HG02763 (cell line): ENCODE results near the gene TP53RK.

Experiments used
- ATAC-seq: cut with Tn5 transposase; IDR thresholded peaks from one replicate; pipeline ENCODE4 v1.9.1; 2021; ENCODE audit warnings: mild to moderate bottlenecking, moderate library complexity; ENCODE audit not compliant: unreplicated experiment

The TP53RK gene

DNA sequence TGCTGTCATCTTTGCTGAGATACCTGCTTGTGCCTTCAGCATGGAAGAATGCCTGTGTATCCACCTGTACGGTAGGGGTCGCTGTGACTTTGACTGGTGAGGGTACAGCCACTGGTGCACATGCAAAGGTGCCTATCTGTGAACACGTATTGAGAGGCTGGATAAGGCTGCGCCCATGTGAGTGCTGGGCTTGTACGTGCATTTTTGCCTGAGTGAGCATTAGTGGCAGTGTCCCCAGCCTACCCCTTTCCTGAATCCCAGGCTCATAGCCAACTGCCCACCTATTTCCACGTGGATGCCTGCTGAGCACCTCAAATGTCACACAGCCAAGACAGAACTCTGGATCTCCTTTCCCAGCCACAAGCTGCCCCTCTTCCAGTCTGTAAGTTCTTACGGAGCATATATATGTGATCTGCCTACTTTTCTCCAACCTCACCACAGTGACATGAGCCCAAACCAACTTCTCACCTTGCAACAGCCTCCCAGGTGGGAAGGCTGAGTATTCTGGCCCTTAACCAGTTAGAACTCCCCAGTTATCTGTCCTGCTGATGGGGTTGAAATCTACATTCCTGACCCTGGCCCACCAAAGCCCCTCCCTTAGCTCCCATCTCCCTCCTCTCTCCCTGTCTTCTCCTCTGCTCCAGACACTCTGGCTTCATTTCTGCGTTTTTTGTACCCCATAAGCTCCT, 19.1 kb upstream of the TP53RK start:
- ATAC-seq: no peak

DNA sequence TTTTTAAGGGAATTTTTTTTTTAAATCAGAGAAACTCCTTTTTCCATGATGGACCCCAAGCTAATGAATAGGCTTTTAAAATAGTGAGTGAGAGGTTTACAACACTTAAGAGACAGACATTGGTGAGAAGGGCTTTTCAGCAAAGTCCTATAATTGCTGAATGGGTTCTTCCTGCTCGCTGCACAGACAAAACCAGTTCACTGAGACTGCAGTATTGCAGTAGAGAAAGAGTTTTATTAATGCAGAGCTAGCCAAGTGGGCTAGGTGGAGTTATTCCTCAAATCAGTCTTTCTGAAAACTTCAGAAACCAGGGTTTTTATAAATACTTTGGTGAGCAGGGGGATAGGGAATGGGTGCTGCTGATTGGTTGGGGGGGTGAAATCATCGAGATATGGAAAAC, 17.0 kb upstream of the TP53RK start:
- no peak for ATAC-seq

DNA sequence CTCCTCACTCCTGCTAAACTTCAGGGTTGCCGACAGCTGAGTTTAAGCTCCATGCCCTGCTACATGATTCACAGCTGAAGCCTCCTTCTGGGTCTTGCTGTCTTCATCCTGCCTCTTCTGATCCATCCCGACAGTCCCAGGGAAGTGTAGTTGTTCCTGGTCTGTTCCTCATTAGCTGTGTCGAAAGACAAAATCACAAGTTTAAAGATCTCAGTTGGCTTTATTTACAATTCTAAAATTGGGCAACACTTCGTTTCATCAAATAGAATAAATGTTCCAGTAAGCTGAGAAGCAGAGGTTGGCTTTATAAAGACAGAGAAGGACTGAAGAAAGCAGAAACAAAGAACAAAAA, 16.1 kb upstream of the TP53RK start:
- no peak for ATAC-seq

DNA sequence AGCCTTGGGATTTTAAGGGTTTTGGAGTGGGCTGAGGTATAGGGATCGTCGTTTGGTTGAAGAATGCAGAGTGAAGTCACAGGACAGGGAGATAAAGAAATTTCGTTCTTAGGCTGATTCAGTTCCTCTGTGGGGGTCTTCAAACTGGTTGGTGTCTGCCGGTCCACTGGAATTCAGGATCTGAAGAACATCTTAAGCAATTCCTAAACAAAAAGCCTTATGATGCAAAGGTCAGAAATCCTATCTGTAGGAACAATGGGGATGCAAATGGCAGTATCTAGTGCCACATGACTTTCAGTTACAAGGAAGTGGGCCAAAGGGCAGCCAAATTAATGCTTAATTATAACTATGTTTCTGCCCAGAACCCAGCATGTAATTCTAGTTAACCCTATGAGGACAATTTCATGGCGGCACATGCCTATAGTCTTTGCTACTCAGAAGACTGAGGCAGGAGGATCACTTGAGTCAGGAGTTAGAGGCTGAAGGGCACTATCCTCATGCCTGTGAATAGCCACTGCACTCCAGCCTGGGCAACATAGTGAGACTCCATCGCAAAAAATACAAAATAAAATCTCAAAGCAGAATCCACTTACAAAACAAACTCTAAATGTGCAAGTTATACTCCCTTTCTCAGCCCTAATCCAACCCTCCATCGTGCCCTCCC, 15.6 kb upstream of the TP53RK start:
- ATAC-seq: no peak

DNA sequence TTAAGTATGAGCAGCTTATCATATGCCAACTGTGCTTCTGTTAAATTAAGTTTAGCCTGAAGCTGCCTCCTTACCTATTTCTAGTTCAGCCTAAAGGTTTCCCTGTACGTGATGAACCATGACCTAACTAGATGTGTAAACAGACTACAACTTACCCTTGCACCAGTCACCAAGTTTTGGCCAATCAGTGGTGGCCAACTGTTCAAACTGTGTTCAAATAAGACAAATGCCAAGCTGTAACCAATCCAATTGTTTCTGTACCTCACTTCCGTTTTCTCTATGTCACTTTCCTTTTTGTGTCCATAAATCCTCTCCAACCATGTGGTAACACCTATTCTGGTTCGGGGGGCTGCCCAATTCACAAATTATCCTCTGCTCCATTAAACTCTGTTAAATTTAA, 14.2 kb upstream of the TP53RK start:
- ATAC-seq: no peak

DNA sequence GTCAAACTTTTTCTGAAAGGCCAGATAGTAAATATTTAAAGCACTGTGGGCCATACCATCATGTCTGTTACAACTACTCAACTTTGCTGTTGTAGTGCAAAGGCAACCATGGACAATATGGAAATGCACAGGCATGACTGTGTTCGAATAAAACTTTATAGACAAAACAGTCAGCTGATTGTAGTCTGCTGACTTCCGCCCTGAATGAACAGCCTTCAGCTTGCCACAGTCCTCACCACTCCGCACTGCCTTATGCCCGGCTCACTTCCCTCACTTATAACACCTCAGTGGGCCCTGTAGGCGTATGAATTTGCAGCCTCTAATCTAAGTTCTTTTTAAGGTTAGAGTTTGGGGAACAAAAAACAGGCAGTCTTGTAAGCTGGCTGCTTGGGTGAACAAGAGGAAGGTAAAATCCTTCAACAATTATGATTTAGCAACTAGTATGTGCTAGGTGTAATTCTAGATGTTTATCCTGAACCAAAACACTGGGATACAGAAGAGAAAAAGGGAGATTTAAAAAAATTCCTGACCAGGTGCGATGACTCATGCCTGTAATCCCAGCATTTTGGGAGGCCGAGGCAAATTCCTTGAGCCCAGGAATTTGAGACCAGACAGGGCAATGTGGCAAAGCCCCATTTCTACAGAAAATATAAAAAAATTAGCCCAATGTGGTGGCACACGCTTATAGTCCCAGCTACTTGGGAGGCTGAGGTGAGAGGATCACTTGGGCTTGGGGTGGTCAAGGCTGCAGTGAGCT, 13.4 kb upstream of the TP53RK start:
- no peak for ATAC-seq

DNA sequence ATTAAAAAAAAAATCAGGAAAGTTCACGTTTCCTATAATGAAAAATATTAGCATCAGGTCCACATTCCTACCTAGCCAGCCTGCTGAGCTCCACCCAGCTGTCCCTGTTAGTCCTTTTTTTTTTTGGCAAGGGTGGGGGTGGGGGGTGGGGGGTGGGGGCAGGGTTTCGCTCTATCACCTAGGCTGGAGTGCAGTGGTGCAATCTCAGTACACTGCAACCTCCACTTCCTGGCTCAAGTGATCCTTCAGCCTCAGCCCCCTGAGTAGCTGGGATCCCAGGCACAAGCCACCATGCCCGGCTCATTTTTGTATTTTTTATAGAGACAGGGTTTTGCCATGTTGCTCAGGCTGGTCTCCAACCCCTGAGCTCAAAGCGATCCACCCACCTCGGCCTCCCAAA, 12.7 kb upstream of the TP53RK start:
- no peak for ATAC-seq

DNA sequence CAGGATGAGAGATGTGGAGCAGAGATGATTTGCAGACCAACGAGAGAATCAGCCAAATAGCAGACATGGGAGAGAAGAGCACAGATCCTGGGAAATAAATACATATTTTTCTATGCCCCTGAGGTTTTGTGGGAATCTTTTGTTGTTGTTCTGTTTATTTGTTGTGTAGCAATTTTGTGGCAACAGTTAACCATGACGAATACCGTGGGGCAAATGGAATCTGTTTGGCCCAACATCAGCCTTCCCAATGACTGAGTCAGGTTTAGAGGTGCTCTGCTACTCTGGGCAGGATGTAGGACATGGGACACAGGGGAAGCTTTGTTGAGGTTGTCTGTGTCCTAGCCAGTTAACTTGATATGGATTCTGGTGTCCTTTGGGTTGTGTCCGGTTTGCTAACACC, 12.3 kb upstream of the TP53RK start:
- ATAC-seq: no peak

DNA sequence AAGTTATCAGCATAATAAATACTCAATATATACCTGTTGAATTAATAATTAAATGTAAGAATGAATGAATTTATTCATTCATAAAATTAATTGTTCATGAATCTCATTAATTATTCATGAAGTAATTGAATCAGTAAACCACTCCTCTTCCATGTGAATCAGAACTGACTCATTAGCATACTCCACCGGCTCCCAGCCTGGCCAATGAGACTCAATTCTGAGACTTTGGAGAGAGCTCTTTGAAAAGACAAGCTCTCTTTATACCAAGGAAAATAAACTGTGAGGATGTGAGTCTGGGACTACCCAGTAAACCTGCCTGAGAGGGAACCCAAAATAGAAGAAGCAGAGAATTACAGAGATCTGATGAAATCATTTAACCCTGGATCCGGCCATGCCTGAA, 11.8 kb upstream of the TP53RK start:
- ATAC-seq: no peak

DNA sequence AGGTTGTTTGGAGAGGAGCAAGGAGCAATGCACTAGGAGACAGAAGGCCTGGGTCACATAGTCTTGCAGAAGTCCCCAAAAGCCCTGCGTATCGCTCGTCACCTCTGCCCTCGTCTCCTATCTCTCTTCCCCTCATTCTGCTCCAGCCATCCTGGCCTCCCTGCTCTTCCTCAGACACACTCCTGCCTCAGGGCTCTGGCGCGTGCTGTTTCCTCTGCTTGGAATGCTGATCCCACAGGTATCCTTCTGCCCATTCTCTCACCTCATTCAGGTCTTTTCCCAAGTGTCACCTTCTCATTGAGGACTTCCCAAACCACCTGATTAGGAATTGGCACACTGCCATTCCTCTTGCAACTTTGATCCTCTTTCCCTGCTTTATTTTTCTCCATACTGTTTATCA, 11.2 kb upstream of the TP53RK start:
- no peak for ATAC-seq

DNA sequence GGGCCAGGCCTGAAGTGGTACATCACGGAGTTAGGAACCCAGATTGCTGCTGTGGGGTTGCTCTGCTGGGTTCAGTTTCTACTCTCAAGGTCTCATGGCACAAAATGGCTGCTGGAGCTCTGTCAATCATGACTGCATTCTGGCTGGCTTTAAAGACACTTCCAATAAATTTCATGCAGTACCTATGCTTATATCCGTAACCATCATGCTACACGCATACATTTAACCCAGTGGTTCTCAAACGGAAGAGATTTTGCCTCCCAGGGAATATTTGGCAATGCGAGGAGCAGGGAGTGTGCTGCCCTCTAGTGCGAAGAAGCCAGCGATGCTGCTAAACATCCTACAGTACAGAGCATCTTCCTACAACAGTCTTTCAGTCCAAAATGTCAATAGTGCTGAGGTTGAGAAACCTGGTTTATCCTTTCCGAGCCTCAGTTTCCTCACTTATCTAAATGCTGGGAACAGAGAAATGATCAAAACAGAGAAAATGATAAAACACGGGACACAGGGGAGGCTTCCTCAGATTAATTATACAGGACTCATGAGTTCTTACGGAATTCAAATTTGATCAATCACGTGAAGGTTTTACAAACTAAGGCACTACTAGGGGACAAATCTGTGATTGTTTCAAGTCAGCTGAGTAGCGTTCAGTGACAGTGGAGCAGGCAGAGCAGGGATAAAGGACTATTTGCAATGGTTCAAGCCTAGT, 10.6 kb upstream of the TP53RK start:
- no peak for ATAC-seq

DNA sequence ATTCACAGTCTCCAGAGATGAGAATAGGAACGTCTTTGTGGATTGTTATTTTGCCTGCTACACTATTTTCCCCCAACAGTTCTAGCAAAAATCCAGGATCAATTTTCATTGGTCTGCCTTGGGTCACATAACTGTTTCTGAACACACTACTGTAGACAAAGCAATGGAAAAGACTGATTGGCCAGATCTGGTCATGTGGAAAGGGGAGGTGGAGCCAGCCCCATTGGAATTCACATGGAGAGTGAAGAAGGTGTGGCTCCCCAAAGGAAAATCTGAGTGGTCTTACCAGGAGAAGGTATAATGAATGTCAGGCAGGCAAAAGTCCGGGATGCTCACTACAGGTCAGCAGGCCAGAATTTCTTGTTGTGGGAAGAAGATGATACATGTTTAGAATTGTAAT, 9.5 kb upstream of the TP53RK start:
- no peak for ATAC-seq

DNA sequence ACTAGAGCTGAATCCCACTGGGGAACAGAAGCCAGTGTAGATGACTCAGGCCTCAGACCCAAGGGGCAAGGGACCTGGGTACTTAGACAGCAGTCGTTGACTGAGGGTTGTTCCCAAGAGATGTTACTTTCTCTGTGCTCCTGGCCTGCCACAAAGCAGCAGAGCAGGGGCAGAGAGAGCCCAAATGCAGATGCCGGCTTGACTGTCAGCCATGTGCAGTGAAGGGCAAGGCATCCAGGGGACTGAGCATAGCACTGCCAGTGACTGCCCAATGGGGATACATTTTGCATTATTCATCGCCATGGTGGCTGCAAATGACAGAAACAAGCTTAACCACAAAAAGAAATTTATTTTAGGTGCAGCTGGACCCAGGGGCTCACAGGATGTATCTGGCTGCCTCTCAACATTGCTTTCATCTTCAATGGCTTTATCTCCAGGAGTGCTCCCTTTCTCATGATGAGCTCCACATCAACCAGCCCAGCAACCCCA, 7.6 kb upstream of the TP53RK start:
- no peak for ATAC-seq

DNA sequence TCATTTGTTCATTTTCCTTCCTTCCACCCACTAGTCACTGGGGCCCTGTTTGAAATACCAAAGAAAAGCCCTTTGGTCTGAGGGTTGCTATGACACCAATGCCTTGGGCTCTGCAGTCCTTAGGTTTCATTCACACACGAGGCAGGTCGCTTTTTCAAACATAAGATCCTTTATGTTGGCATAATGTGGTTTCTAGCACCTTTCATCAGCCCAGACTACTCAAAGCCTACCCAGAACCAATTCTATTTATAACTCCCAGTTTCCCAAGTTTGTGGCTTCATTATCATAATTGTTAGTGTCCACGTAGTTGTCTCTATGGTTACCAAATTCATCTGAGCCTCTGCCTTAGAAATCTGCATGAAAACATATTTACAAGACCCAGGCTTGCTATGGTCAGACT, 6.6 kb upstream of the TP53RK start:
- no peak for ATAC-seq

DNA sequence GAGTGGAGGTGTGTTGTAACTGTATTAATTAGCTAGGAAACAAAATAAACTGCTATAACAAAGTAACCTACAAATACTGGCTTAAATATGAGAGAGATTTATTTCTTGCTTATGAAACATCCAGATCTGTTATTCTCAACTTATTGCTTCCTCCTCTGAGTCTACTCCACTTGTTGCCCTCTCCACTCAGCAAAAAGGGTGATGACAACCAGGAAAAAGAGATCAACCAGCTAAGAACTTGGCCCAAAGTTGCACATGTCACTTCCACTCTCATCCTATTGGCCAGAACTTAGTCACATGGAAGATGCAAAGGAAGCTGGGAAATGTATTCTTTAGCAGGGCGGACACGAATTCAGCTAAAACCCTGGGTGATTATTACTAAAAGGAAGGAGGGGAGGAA, 5.2 kb upstream of the TP53RK start:
- ATAC-seq: no peak

DNA sequence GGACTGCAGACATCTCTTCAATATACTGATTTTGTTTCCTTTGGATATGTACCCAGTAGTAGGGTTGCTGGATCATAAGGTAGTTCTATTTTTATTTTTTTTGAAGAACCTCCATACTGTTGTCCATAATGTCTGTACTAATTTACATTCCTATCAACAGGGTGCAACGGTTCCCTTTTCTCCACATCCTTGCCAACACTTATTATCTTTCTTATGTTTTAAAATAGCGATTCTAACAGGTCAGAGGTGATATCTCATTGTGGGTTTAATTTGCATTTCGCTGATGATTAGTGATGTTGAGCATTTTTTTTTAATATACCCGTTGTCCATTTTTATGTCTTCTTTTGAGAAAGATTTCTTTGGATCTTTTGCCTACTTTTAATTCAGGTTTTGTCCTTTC, 2.0 kb upstream of the TP53RK start:
- no peak for ATAC-seq

DNA sequence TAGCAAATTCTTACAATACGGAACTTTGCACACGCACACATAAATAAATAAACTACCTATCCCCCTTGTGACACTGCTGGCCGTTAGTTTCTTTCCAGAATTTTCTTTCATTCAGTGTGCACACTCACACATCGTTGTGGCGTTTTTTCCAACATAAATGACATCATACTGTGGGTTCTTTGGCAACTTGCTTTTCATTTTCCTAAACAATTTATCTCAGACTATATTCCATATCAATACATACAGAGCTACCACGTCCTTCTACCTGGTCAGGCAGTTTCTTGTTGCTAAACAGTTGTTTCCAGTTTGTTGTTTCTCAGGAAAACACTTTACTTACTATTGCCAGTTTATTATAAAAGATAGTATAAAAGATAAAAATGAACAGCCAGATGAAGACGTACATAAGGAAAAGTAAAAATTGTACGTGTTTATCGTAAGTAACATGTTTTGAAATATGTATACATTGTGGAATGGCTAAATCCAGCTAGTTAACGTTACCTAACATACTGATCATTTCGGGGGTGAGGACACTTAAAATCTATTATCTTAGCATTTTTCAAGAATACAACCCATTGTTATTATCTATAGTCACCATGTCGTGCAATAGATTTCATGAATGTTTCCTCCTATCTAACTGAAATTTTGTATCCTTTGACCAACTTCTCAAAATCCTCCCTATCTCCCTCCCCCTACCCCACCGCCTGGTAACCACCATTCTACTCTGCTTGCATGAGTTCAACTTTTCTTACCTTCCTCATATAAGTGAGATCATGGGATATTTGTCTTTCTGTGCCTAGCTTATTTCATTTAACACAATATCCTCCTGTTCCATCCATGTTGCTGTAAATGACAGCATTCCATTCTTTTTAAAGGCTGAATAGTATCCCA, 1.2 kb upstream of the TP53RK start:
- no peak for ATAC-seq

DNA sequence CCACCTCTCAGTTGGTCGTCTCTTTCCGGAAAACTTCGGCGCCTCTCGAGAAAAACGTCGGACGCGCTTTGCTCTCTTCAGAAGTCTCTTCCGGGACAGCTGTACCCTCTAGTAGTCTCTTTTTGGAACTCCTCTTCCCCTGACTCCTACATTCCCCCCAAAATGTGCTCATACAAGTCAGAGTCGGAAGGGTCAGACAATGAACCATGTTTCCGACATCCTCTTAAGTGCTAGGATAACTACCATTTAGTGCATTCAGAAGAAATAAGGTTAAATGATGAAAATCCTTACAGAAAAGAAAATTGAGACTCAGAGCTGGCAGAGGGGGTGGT, 476 bp upstream of the TP53RK start:
- ATAC-seq: no peak

DNA sequence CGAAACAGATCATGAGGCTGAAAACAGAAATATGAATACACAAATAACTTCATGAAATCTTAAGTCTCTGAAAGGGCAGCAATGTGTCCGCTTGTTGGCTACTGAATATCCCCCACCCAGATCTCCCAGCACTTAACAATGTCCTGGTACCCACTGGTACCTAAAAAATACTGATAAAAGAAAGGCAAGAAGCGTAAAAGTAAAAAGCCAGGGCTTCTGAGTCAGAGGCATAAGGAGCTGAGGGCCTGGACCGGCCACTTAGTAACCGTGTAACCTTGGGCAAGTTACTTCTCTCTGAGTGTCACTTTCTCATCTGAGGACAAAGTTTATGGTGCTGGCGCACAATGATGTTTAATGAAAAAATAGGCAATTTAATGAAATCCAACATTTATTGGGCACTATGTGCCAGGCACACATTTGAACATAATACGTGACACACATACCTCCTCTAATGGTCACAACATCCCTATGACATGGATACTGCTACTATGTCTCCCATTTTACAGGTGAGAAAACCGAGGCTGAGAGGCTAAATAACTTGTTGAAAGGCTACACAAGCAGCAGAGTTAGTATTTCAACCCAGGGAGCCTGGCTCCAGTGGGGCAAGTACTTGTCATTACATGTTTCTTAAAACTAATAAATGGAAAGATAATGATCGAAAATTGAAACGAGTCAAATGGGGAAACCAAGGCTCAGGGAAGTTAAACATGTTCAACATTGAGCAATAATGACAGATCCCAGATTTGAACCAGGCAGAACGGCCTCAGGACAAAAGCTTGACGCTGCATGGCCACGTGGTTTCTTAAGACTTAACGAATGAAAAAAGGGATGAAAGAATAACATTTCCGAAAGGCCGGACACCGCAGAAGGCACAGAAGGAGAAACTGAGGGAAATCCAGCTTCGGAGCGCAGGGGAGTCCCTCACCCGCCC, 828 bp downstream of the TP53RK start:
- no peak for ATAC-seq
